ENCODE measurements around the gene B9D1. TPM values are rescaled to one million over a fixed set of nuclear protein-coding genes. Genes with fewer than 3 reads are reported as not detected.

B9D1 gene
- total and polyA plus RNA-seq, 2 experiments from 2014 or later, result 35.2 to 63.5 TPM

GRCh38 chr17:19311421-19312215 lies 50.9 kb downstream of the B9D1 start (continued):
- no peak for TF ChIP-seq REST (IDR thresholded peaks at IDR 0.05; ENCODE audit: unreplicated experiment)
- TF ChIP-seq CREB1 (CRISPR knock-in tag; IDR thresholded peaks at IDR 0.05; ENCODE audit: low read depth), result no peak
- TF ChIP-seq STAT1 (IDR thresholded peaks at IDR 0.05; ENCODE audit: unreplicated experiment), result no peak
- TF ChIP-seq NANOG (IDR thresholded peaks at IDR 0.05; ENCODE audit: borderline replicate concordance), result no peak
- no peak for TF ChIP-seq ZNF114 (CRISPR knock-in tag; IDR thresholded peaks at IDR 0.05)
- TF ChIP-seq ETS1 (IDR thresholded peaks at IDR 0.05), result no peak

- H3K4me1 Mint-ChIP-seq, result peaks cover 12% of the 10 kb centered on the region
- Histone ChIP-seq H3F3A (replicated peaks; ENCODE audit: low read depth) (no peaks in the 10 kb centered on the region), H3K4me3 (no peak overlapping the region), H3K9me2 (ENCODE audit: insufficient read depth) (no peaks in the 10 kb centered on the region), H3K79me2 (replicated peaks; ENCODE audit: insufficient read depth) (0 out of 2 replicates have a peak, but pooled peaks cover 6% of the 10 kb centered on the region), H3K36me3 (ENCODE audit: insufficient read depth) (0 out of 2 replicates have a peak, but pooled peaks cover 3% of the 10 kb centered on the region), H3K27ac (ENCODE audit: low read depth) (0 out of 2 replicates have a peak overlapping the region, but pooled peaks have one; percentile 45), H4K20me1 (replicated peaks; ENCODE audit: insufficient read depth) (no peaks in the 10 kb centered on the region; the same call in 1 of the 2 replicates), H3K27me3 (ENCODE audit: insufficient read depth) (no peaks in the 10 kb centered on the region), H3K4me2 (no peak overlapping the region), H3K4me1 (ENCODE audit: insufficient read depth) (peaks cover 3% of the 10 kb centered on the region; the same call in 1 of the 2 replicates), H2AFZ (no peak overlapping the region)
- ATAC-seq (no peak), DNase-seq (ENCODE audit: low spot score) (no peak)
- H3K27ac Mint-ChIP-seq, result no peak overlapping the region
- H3K4me3 Mint-ChIP-seq, result no peak overlapping the region
- no peaks in the 10 kb centered on the region; the same call in 2 of the 3 replicates for H3K9me3 Mint-ChIP-seq
- peaks cover 9% of the 10 kb centered on the region for H3K27me3 Mint-ChIP-seq (ENCODE audit: insufficient read depth, low read depth, poor library complexity)
- peaks cover 38% of the 10 kb centered on the region for H3K36me3 Mint-ChIP-seq (ENCODE audit: low read depth)
- TF ChIP-seq EZH2phosphoT487 (IDR thresholded peaks at IDR 0.05; ENCODE audit: unreplicated experiment) (no peak), NANOG (IDR thresholded peaks at IDR 0.05; ENCODE audit: borderline replicate concordance) (no peak), REST (IDR thresholded peaks at IDR 0.05; ENCODE audit: unreplicated experiment) (no peak), CTCF (conservative IDR thresholded peaks at IDR 0.05; ENCODE audit: low read depth in 2 of 2) (no peak), ZNF331 (CRISPR knock-in tag; IDR thresholded peaks at IDR 0.05; ENCODE audit: low read depth) (no peak), ETS1 (IDR thresholded peaks at IDR 0.05) (no peak), CREB1 (CRISPR knock-in tag; IDR thresholded peaks at IDR 0.05; ENCODE audit: low read depth) (no peak), ZNF114 (CRISPR knock-in tag; IDR thresholded peaks at IDR 0.05) (no peak), EZH2 (IDR thresholded peaks at IDR 0.05; ENCODE audit: low read depth, unreplicated experiment) (no peak), POLR2AphosphoS5 (IDR thresholded peaks at IDR 0.05; ENCODE audit: low read depth) (no peak), JUNB (IDR thresholded peaks at IDR 0.05; ENCODE audit: unreplicated experiment) (no peak), STAT1 (IDR thresholded peaks at IDR 0.05; ENCODE audit: unreplicated experiment) (no peak)
These were observed 51.5 kb downstream of the B9D1 start for GRCh38 chr17:19311016-19311415.
